Caco-2 (cell line): ENCODE results near the gene ABI2. TPM values are rescaled to one million over a fixed set of nuclear protein-coding genes. Genes with fewer than 3 reads are reported as not detected.
"Not testable (repeated sequence)": the region's sequence is repeated elsewhere in the genome, so short reads cannot be mapped to it uniquely, and the experiment has no call there.

Source experiments
- BruUV-seq: library from RNA; stranded (reverse); fragments of 400-500 nt; replicated peaks from 2 replicates; lab custom pipeline; 2021; lab: Mats Ljungman, UMichigan
- CTCF ChIA-PET: fragments of 300-600 bp; sonication (Branson Sonifier 250); formaldehyde crosslinking; loops from one replicate; lab custom pipeline; 2022; ENCODE audit warnings: antibody characterized with exemption; lab: Charles Lee
- POLR2A ChIA-PET: fragments of 300-600 bp; sonication (Branson Sonifier 250); formaldehyde crosslinking; loops from one replicate; lab custom pipeline; 2022; ENCODE audit warnings: antibody characterized with exemption; lab: Charles Lee
- DNase-seq, 2 experiments: peaks; one replicate each; pipeline versions ENCODE4 v3.0.0 to v3.0.0-alpha.2; 2020 to 2022
- H3K27me3 ChIP-seq: replicated peaks from 2 replicates; pipeline ENCODE4 v1.6.0; 2011; ENCODE audit warnings: low read length; ENCODE audit not compliant: control insufficient read depth, insufficient read depth
- H3K36me3 ChIP-seq: 2 replicates; pipeline ENCODE4 v1.5.1; 2011; ENCODE audit warnings: low read length; ENCODE audit not compliant: control insufficient read depth, insufficient read depth
- H3K4me1 ChIP-seq: fragments of 250-450 bp; sonication (Bioruptor Pico); 2 replicates; pipeline ENCODE4 v1.5.1; 2020; ENCODE audit warnings: mild to moderate bottlenecking
- H3K4me3 ChIP-seq: 2 replicates; pipeline ENCODE4 v1.5.1; 2011; ENCODE audit warnings: low read depth, mild to moderate bottlenecking, control low read depth, low read length
- H3K9me3 ChIP-seq: fragments of 250-450 bp; sonication (Bioruptor Pico); 2 replicates; pipeline ENCODE4 v1.5.1; 2020; ENCODE audit warnings: mild to moderate bottlenecking, moderate library complexity
- H3K27ac Mint-ChIP-seq: one replicate; pipeline ENCODE4 v1.8.0; 2022; ENCODE audit warnings: mixed read lengths; ENCODE audit not compliant: unreplicated experiment
- H3K27me3 Mint-ChIP-seq: one replicate; pipeline ENCODE4 v1.8.0; 2022; ENCODE audit warnings: mixed read lengths; ENCODE audit not compliant: insufficient read depth, unreplicated experiment
- H3K36me3 Mint-ChIP-seq: one replicate; pipeline ENCODE4 v1.8.0; 2022; ENCODE audit warnings: mild to moderate bottlenecking, mixed read lengths; ENCODE audit not compliant: insufficient read depth, unreplicated experiment
- H3K4me1 Mint-ChIP-seq: one replicate; pipeline ENCODE4 v1.8.0; 2022; ENCODE audit warnings: low read depth, mixed read lengths; ENCODE audit not compliant: unreplicated experiment
- H3K4me3 Mint-ChIP-seq: one replicate; pipeline ENCODE4 v1.8.0; 2022; ENCODE audit warnings: mild to moderate bottlenecking, moderate library complexity, mixed read lengths; ENCODE audit not compliant: unreplicated experiment
- H3K9me3 Mint-ChIP-seq: one replicate; pipeline ENCODE4 v1.8.0; 2022; ENCODE audit warnings: mixed read lengths; ENCODE audit not compliant: unreplicated experiment
- intact Hi-C: fragments of 100-400 bp; cut with micrococcal nuclease; formaldehyde crosslinking; loops from one replicate; pipeline ENCODE4 v1.10.0; 2022; ENCODE audit not compliant: unreplicated experiment
- total RNA-seq: library from RNA; stranded (reverse); gene quantifications from 2 replicates; pipeline ENCODE4 v1.2.3, GENCODE V29; 2022
- TF ChIP-seq, protein P1 (sequence below), 2 experiments: fragments of 200-600 bp in 1 of 2; IDR thresholded peaks; 1 replicate in 1 of 2; 2 replicates in 1 of 2; pipeline versions ENCODE4 v1.5.1 to v1.8.0; 2011 to 2022; ENCODE audit warnings: antibody characterized with exemption in 1 of 2, control low read depth in 1 of 2, inconsistent platforms in 1 of 2, low read depth in 1 of 2, low read length in 1 of 2, mild to moderate bottlenecking in 1 of 2, moderate library complexity in 1 of 2; ENCODE audit not compliant: insufficient read depth in 1 of 2, severe bottlenecking in 1 of 2, unreplicated experiment in 1 of 2

The ABI2 gene
- total RNA-seq, 1 experiment from 2014 or later, result 60.0 TPM

DNA sequence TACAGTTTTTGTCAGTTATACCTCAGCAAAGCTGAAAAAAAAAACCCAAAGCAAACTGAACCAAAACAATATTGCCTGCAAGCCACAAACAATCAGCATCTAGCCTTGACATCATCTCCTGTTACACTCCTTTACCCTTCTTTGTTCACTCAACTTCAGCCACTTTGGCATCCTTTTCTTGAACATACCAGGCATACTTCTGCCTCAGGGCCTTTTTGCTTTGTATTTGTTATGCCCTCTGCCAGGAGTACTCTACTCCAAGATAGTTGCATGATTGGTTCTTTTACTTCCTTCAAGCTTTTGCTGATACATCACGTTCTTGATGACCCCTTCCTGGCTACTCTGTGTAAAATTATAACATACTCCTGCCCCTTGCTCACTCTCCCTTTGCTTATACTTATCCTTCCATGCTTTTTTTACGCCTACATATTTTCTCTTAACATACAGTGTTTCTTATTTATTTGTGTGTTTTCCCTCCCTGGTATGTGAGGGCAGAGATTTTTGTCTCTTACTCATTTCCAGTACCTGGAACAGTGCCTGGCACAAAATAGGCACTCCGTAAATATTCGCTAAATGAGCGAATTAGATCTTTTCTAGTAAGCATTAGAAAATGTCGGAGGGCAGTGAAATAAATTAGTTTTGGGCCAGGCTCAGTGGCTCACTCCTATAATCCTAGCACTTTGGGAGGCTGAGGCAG is 12.7 kb downstream of the ABI2 start:
- no peaks in the 10 kb centered on the region for H3K9me3 ChIP-seq
- no TSS peak for BruUV-seq

DNA sequence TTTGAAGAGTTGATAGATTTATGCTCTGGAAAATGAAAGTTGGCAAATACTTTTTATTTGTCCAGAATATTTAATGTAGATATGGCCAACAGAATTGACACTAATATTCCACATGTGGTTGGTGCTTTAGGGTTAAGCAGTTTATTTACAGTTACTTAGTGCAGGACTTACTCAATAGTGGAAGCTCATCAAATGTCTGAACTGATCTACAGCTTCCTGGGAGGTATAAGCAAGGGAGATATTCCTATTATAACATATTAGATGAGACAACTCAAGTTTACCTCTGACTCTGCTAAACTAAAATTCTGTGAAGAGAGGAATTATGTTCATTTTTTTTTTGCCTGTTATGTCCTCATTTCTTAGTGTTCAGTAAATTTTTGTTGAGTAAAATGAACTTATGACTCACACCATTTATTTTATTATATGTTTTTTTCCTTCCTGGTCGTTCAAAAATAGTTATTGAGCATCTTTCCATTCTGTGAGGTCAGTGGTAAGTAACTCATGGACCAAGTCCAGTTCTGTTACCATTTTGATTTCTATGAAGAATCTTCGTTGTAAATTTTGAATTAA is 13.6 kb downstream of the ABI2 start:
- ChIA-PET CTCF (no interaction called here), POLR2A (no interaction called here)
- Histone ChIP-seq H3K27me3 (no peaks in the 10 kb centered on the region), H3K4me3 (no peak overlapping the region), H3K4me1 (no peaks in the 10 kb centered on the region), H3K36me3 (peaks cover 3% of the 10 kb centered on the region; the same call in 1 of the 2 replicates), H3K9me3 (no peaks in the 10 kb centered on the region)
- Mint-ChIP-seq H3K27me3 (no peaks in the 10 kb centered on the region), H3K27ac (no peak overlapping the region), H3K9me3 (no peaks in the 10 kb centered on the region), H3K4me3 (no peak overlapping the region), H3K36me3 (peaks cover 16% of the 10 kb centered on the region), H3K4me1 (peaks cover 7% of the 10 kb centered on the region)
- DNase-seq, result no peak
- intact Hi-C loops, result no loop called here
- no TSS peak for BruUV-seq
- TF ChIP-seq, protein P1, sequence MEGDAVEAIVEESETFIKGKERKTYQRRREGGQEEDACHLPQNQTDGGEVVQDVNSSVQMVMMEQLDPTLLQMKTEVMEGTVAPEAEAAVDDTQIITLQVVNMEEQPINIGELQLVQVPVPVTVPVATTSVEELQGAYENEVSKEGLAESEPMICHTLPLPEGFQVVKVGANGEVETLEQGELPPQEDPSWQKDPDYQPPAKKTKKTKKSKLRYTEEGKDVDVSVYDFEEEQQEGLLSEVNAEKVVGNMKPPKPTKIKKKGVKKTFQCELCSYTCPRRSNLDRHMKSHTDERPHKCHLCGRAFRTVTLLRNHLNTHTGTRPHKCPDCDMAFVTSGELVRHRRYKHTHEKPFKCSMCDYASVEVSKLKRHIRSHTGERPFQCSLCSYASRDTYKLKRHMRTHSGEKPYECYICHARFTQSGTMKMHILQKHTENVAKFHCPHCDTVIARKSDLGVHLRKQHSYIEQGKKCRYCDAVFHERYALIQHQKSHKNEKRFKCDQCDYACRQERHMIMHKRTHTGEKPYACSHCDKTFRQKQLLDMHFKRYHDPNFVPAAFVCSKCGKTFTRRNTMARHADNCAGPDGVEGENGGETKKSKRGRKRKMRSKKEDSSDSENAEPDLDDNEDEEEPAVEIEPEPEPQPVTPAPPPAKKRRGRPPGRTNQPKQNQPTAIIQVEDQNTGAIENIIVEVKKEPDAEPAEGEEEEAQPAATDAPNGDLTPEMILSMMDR (IDR thresholded peaks at IDR 0.05; ENCODE audit: insufficient read depth in 1 of 2, low read depth in 1 of 2, low read length in 1 of 2, severe bottlenecking in 1 of 2, unreplicated experiment in 1 of 2), result no peak

More for the DNA sequence above, 12.7 kb downstream of the ABI2 start:
- POLR2A ChIA-PET, result no interaction called here
- Mint-ChIP-seq H3K27me3 (no peaks in the 10 kb centered on the region), H3K4me1 (no peaks in the 10 kb centered on the region), H3K27ac (no peak overlapping the region), H3K36me3 (peaks cover 16% of the 10 kb centered on the region), H3K4me3 (no peak overlapping the region), H3K9me3 (no peaks in the 10 kb centered on the region)
- intact Hi-C loops, result no loop called here
- no peak for DNase-seq
- Histone ChIP-seq H3K4me3 (no peak overlapping the region), H3K27me3 (no peaks in the 10 kb centered on the region), H3K4me1 (no peaks in the 10 kb centered on the region), H3K36me3 (peaks cover 3% of the 10 kb centered on the region; the same call in 1 of the 2 replicates)
- CTCF ChIA-PET, result no interaction called here
- TF ChIP-seq, protein P1 (IDR thresholded peaks at IDR 0.05; ENCODE audit: insufficient read depth in 1 of 2, low read depth in 1 of 2, low read length in 1 of 2, severe bottlenecking in 1 of 2, unreplicated experiment in 1 of 2), result no peak

DNA sequence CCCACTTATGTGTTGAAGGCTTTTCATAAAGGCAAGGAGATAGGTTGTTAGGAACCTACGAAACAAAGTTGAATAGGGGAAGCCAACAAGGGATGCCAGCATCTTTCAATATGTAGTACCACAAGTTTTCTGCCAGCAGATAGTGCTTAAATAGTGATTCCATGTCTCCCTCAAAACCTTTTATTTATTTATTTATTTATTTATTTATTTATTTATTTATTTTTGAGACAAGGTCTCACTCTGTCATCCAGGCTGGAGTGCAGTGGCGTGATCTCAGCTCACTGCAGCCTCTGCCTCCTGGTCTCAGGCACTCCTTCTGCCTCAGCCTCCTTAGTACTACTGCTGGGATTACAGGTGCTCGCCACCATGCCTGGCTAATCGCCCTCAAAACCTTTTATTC is 14.2 kb downstream of the ABI2 start:
- H3K4me1 ChIP-seq, H3K9me3 ChIP-seq, CTCF ChIA-PET, BruUV-seq, H3K4me1 Mint-ChIP-seq, H3K27me3 ChIP-seq, H3K4me3 ChIP-seq, DNase-seq, intact Hi-C loops, H3K27ac Mint-ChIP-seq, H3K27me3 Mint-ChIP-seq, POLR2A ChIA-PET, H3K4me3 Mint-ChIP-seq, H3K36me3 ChIP-seq, H3K9me3 Mint-ChIP-seq: not testable (repeated sequence)
- H3K36me3 Mint-ChIP-seq, result peaks cover 16% of the 10 kb centered on the region
